LoVo (cell line): ENCODE results near the gene CFTR.
A peak's percentile ranks its signal among the peaks of the same experiment; 100 is the strongest.
"Not testable (repeated sequence)": the region's sequence is repeated elsewhere in the genome, so short reads cannot be mapped to it uniquely, and the experiment has no call there.

Source experiments
- DNase-seq: peaks from one replicate; pipeline ENCODE4 v3.0.0-alpha.2; 2016; ENCODE audit warnings: low spot score

Gene CFTR

DNA sequence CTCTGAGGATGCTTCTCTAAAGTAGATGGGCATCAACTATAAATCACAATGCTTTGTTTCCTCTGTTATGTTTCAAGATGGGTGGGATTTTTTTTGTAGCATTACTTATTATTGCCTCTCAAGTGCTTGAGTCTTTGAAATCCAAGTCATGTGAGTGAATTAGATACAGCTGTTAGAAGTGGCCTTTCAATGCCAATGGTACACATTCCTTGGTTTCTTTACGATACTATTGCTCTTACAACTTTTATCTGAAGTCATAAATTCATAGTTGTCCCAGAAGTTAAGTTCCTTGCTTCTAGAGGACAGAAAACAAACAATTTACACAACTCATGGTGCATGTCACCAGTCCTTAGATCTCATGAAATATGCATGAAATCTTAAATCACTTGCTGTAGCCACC lies 15.5 kb downstream of the CFTR start:
- DNase-seq, result no peak

DNA sequence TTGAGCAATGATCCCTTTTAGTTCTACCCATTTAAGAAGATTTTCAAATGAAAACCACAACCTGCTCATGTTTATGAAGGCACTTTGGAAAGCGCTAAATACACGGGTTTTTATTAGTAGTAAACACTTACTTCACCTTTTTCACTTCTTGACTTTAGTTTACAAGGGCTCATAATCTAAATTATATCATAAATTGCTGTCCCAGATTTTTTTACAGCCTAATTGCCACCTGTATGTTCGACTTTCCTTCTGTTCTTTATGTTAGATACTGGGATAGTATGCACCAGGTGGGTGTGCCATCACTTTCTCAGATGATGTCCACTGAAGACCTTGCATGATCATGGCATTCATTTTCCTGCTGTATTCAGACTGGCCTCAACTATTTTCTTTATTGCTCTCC lies 22.5 kb downstream of the CFTR start:
- no peak for DNase-seq

DNA sequence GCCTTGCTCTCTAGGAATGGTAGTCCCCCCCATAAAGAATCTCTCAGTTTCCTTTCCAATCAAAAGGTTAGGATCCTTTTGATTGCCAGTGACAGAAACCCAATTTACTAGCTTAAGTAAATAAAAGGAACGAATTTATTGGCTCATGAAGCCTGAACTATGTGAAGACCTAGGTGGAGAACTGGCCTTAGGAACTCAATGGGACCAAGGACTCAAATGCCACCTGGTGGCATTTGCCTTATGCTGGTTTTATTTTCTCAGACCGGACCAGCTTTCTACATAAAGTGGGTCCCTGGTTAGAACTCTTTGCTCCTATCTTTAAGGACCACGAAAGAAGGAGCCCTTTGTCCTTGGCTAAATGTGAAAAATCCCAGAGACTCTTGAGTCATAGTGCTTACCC lies 25.4 kb downstream of the CFTR start:
- DNase-seq, result no peak

DNA sequence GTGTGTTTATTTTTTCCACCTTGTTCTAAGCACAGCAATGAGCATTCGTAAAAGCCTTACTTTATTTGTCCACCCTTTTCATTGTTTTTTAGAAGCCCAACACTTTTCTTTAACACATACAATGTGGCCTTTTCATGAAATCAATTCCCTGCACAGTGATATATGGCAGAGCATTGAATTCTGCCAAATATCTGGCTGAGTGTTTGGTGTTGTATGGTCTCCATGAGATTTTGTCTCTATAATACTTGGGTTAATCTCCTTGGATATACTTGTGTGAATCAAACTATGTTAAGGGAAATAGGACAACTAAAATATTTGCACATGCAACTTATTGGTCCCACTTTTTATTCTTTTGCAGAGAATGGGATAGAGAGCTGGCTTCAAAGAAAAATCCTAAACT lies 28.9 kb downstream of the CFTR start:
- no peak for DNase-seq

DNA sequence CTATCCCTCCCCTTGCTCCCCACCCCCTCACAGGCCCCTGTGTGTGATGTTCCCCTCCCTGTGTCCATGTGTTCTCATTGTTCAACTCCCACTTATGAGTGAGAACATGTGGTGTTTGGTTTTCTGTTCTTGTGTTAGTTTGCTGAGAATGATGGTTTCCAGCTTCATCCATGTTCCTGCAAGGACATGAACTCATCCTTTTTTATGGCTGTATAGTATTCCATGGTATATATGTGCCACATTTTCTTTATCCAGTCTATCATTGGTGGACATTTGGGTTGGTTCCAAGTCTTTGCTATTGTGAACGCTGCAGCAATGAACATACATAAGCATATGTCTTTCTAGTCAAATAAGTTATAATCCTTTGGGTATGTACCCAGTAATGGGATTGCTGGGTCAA lies 37.4 kb downstream of the CFTR start:
- not testable (repeated sequence) for DNase-seq

DNA sequence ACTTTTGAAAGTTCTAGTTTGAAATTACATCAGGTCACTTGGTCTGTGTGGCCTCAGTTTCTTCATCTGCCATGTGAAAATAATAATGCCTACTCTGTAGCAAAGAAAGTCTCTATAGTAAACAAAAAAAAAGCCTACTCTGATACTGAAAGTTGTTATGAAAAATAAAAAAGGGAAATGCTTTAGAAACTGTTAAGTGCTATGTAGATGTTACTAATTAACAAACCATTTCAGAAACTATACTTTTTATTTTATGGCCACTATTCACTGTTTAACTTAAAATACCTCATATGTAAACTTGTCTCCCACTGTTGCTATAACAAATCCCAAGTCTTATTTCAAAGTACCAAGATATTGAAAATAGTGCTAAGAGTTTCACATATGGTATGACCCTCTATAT lies 50.6 kb downstream of the CFTR start:
- DNase-seq, result no peak

DNA sequence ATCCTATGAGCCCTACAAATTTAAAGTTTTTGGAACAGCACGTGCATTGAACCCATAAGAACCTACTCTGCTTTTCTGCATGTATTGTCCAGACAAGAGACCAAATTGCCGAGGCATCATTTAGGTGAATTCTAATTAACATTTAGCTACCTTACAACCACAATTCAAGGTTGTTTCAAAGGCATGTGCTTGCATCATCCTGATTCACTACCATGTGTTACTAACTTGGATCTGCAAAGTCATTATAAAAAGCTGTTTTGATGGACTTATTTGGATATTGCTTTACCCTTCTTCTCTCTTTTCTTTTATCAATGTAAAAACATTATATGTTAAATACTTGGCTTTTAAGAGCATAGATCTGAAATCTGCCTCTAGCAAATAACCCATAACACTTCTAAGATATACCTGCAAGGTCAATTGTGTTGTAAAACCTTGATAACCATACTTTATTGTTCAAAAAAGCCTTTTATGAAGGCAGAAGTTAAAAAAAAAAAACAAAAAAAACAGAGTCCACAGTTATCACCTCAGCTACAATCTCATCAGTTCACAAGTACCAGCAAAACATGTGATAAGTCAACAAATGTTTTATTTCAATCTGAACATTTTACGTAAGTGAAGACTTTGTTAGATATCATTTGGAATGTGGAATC lies 51.9 kb downstream of the CFTR start:
- no peak for DNase-seq

DNA sequence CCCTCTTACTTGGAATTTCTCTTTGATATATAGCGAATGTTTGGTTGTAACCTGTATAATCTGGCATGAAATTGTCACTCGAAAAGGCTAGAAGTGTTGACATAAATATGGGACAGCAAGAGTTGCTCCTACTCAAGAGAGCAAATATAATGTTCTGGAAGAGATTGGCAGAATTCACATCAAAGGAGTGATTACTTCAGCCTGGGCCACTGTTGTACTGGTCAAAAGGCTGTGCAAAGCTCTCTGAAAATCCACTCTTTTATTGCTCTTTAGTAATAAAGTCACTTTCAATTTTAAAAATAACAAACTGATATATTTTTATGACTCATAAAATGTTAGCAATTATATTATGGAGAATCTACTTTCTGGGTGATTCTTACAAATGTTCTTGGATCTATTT lies 58.2 kb downstream of the CFTR start:
- DNase-seq, result no peak

DNA sequence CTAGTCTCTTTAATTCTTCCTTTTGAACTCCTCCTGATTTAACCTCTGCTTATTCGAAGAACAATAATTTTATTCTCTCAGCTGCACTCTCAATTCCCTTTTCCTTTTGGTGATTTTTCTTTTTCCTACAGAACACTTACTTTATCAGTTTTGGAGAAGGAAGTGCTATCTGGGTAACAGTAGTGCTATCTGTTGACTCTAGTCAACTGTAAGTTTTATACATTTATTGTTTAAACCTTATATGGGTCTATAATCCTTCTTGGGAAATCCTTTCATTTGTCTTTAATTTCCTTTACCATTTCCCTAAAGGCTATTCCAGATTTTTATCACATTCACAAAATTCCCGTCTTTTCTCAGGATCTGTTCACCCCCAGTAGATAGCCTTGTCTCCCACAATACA lies 64.2 kb downstream of the CFTR start:
- no peak for DNase-seq

DNA sequence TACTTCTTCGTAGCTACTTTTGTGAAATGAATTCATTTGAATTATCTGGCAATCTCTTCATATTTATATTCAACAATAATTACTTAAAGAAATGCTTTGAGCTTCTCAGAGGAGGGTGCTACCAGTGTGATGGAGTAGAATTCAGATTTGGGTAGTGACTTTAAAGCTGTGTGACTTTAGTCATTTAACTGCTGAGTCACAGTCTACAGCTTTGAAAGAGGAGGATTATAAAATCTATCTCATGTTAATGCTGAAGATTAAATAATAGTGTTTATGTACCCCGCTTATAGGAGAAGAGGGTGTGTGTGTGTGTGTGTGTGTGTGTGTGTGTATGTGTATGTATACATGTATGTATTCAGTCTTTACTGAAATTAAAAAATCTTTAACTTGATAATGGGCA lies 68.2 kb downstream of the CFTR start:
- DNase-seq, result no peak

DNA sequence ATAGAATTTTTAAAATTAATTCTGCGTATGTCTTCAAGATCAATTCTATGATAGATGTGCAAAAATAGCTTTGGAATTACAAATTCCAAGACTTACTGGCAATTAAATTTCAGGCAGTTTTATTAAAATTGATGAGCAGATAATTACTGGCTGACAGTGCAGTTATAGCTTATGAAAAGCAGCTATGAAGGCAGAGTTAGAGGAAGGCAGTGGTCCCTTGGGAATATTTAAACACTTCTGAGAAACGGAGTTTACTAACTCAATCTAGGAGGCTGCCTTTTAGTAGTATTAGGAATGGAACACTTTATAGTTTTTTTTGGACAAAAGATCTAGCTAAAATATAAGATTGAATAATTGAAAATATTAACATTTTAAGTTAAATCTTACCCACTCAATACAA lies 70.8 kb downstream of the CFTR start:
- no peak for DNase-seq

DNA sequence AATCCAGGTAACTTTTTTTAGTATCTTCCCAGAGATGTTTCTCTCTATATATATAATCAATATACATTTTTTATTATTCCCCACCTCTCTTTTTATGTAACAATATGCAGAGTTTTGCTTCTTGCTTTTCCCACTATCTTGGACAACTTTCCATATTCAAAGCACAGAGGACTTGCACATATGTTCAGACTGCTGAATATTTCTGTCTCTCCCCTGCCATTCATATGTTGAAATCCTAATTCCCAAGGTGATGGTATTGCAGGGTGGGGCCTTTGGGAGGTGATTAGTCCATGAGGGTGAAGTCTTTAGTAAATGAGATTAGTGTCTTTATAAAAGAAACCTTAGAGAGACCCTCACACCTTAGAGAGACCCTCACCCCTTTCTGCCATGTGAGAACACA lies 72.8 kb downstream of the CFTR start:
- DNase-seq, result no peak

DNA sequence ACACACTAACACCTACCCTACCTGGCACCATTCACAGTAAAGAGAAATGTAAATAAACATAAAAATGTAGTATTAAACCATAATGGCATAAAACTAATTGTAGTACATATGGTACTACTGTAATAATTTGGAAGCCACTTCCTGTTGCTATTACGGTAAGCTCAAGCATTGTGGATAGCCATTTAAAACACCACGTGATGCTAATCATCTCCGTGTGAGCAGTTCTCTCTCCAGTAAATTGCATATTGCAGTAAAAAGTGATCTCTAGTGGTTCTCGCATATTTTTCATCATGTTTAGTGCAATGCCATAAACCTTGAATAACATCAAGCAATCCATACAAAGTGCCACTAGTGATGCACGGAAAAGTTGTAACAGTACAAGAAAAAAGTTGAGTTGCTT lies 75.4 kb downstream of the CFTR start:
- DNase-seq, result no peak

DNA sequence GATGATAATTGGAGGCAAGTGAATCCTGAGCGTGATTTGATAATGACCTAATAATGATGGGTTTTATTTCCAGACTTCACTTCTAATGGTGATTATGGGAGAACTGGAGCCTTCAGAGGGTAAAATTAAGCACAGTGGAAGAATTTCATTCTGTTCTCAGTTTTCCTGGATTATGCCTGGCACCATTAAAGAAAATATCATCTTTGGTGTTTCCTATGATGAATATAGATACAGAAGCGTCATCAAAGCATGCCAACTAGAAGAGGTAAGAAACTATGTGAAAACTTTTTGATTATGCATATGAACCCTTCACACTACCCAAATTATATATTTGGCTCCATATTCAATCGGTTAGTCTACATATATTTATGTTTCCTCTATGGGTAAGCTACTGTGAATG lies 79.6 kb downstream of the CFTR start:
- DNase-seq, result no peak

DNA sequence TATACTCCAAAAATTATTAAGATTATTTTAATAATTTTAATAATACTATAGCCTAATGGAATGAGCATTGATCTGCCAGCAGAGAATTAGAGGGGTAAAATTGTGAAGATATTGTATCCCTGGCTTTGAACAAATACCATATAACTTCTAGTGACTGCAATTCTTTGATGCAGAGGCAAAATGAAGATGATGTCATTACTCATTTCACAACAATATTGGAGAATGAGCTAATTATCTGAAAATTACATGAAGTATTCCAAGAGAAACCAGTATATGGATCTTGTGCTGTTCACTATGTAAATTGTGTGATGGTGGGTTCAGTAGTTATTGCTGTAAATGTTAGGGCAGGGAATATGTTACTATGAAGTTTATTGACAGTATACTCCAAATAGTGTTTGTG lies 80.2 kb downstream of the CFTR start:
- DNase-seq, result no peak

DNA sequence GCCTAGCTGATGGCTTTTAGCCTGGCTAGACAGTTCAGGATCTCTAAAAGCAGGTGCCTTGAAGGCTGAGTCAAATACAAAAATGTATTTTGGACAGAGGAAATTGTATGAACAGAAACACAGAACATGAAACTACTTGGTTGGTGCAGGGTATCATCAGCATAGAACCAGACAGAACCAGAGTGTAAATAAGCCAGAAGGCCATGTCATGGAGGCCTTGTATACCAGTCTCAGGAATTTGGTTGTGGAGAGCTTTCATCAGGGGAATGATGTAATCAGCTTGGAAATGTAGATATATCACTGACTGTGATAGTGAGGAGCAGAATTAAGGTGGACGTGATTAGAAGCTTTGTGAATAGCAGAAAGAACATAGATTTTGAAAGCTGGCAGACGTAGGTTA lies 82.9 kb downstream of the CFTR start:
- no peak for DNase-seq

DNA sequence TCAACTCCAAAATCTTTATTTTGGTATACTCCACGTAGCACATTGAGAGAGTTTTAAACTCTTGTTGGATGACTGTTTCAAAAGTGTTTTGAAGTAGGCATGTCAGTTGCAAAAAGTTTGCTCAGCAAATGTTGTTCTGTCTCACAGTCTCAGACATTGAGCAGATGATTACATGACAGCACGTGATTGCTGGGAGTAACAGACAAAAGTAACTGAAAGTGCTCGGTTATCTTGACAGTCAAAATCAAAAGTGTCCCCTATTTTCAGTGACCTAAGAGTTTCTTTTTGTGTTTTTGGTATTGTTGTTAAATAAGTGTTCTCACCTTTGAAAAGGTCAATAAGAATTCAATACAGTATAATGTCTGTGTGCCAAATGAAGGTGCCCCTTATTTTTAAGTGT lies 84.3 kb downstream of the CFTR start:
- DNase-seq, result no peak

DNA sequence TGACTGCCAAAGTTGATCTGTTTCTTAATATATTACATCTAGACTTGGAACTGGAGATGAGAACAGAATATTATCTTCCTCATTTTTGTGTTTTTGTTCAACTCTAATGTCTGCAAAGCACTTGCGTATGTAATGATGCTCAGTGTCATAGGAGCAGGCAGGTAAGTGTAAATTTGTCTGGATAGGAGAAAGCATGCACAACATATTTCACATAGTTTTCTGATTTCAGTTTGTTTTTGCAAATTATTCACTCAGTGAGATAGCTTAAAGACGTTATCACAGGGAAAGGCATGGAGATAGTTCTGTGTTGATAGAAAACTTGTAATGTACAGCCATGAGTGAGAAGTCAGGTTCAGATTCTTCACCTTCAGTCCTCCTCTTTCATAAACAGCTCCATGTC lies 84.8 kb downstream of the CFTR start:
- no peak for DNase-seq

DNA sequence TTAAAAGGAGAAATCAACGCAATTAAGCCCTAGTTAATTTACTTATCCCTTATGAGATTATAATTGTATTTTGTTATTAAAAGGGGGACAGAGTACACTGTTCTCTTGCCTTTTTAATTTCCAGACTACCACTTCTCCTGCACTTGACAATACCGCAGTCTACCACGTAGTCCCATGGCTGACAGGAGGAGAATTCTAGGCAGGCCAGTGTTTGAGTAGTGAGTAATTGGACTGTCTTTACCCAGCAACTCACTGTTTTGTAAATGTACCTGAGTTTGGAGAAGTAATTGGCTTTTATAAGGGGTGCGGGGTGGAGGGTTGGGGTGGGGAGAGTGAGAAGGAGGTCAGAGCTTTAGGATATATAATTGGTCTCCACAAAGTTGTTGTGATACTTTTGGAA lies 85.4 kb downstream of the CFTR start:
- DNase-seq, result no peak

DNA sequence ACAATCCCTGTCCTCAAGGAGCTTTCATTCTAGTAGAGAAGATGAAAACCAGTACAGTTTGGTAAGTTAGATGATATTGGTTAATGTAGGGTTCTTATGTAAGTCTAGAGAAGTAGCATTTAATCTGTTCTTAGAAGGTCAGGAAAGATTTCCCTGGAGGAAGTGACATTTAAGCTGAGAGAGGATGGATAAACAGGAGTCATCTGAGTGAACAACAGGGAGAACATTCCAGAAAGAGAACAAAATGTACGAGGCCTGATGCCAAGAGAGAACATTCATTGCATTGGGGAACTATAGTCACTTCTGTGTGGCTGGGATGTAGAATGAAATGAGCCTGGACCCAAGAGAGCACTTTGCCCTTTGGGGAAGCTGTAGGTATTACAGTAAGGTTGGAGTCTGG lies 88.0 kb downstream of the CFTR start:
- DNase-seq, result no peak

DNA sequence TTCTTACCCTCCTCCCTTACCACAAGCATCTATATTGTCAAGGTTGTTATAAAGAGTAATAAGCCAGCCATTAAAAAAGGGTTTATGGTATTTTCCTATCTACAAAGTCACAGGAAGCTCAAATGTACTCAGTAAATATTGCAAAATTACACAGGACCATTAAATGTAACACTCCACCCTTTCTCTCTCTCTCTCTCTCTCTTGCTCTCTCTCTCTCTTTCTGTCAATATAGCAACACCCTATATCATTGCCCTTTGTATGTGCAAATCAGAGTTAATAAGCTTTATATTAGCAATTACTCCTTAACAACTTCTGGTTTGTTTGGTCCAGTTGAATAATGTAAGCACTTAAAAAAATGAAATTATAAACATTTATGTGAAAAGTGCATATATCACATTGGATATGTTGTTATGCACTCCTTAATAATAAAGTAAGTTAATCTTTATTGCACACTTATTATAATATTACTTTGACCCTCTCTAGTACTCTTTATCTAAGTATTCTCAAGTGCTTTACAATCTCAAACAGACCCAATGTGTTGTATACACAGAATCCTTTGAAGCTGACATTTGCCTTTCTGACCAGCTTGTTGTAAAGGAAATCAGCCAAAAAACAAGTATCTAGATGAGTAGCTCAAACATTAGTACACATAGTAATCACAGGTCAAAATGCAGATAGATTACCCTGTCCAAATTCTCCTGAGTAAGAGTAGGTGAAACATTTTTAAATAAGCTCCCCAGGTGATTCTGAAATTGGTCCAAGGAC lies 93.2 kb downstream of the CFTR start:
- DNase-seq, result peak; percentile 66

DNA sequence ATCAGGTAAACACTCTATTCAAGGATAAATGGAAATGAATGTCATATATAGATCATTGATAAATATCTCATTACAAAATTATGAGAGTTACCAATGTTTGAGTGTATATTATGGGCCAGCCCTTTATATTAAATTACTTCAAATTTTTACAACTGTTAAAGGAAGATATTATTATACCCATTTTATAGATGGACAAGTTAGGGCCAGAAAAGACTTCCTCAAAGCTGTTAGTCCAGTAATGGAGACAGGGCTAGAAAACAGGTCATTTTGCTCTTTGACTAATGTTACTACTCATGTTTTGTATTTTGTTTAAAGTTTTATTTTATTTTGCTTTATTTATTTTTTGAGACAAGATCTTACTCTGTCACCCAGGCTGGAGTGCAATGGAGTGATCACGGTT lies 101.6 kb downstream of the CFTR start:
- DNase-seq, result no peak

DNA sequence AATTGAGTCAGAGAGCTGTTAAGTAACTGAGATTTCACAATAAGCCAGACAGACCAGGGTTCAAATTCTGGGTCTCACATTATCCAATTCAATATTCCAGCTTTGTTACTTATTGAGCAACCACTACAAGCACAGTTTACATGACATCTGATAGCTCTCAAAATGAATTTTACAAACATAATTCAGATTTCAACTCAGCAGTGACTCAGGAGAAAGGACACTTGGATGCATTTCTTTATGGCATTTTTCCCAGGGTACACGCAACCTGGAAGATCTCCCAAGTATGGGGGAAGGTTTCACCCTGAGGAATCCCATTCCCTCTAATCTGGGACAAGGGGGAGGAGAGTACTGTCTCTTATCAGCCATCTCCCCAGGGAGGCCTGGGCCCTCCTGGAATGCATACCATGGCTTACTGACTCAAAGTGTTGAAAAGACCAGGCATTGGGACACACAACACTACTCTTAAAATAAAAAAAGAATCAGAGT lies 102.4 kb downstream of the CFTR start:
- peak; percentile 87 for DNase-seq

DNA sequence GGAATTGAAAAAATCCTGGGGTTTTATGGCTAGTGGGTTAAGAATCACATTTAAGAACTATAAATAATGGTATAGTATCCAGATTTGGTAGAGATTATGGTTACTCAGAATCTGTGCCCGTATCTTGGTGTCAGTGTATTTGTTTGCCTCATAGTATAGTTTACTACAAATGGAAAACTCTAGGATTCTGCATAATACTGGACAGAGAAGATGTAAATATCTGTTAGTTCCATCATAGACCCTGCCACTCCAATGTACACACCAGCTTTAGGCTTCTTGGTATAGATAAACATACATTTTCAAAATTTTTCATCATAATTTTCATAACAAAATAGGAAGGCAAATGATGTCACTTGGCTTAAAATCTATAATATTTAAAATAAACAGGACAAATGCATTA lies 108.1 kb downstream of the CFTR start:
- no peak for DNase-seq
